Cardiac muscle cell (in vitro differentiated cells and primary cell): ENCODE measurements around the gene COL4A1. TPM values are rescaled to one million over a fixed set of nuclear protein-coding genes. Genes with fewer than 3 reads are reported as not detected.

Experiments used
- DNase-seq, 2 donors: peaks; one replicate each; pipeline versions ENCODE4 v3.0.0 to v3.0.0-alpha.2; 2010 to 2017; ENCODE audit warnings: low read depth in 1 of 2, low spot score in 1 of 2
- H3K27ac ChIP-seq: fragments of 200-600 bp; sonication (generic); 2 replicates; pipeline ENCODE4 v1.5.1; 2016
- H3K27me3 ChIP-seq: fragments of 200-600 bp; sonication (generic); 2 replicates; pipeline ENCODE4 v1.6.0; 2016; ENCODE audit warnings: control low read depth
- H3K36me3 ChIP-seq: fragments of 200-600 bp; sonication (generic); 2 replicates; pipeline ENCODE4 v1.5.1; 2016; ENCODE audit warnings: control low read depth
- H3K4me1 ChIP-seq: fragments of 200-600 bp; sonication (generic); 2 replicates; pipeline ENCODE4 v1.8.1; 2017; ENCODE audit warnings: low read depth, mild to moderate bottlenecking, mixed run types
- H3K4me3 ChIP-seq: fragments of 200-600 bp; sonication (generic); 2 replicates; pipeline ENCODE4 v1.5.1; 2016; ENCODE audit warnings: mild to moderate bottlenecking
- H3K9me3 ChIP-seq: fragments of 200-600 bp; sonication (generic); 2 replicates; pipeline ENCODE4 v1.5.1; 2017; ENCODE audit warnings: low read depth, mild to moderate bottlenecking, control low read depth
- polyA plus RNA-seq: library from polyadenylated mRNA; unstranded; fragments of >200 nt; fragmentation: Nextera tagmentation; extraction: Ambion mirVana; gene quantifications from 2 replicates; pipeline ENCODE4 v1.2.1, GENCODE V29; 2016
- total RNA-seq: library from RNA; depleted of rRNA; stranded (reverse); fragments of >200 nt; gene quantifications from 2 replicates; pipeline ENCODE4 v1.2.3, GENCODE V29; 2016
- TF ChIP-seq, protein P1 (sequence below): IDR thresholded peaks from 2 replicates; pipeline ENCODE4 v1.5.1; 2012; ENCODE audit warnings: low read depth, mild to moderate bottlenecking, low read length

Gene COL4A1
- total RNA-seq = 107 and 171 TPM in 2 replicates
- polyA plus RNA-seq = 73.9 and 95.2 TPM in 2 replicates

DNA sequence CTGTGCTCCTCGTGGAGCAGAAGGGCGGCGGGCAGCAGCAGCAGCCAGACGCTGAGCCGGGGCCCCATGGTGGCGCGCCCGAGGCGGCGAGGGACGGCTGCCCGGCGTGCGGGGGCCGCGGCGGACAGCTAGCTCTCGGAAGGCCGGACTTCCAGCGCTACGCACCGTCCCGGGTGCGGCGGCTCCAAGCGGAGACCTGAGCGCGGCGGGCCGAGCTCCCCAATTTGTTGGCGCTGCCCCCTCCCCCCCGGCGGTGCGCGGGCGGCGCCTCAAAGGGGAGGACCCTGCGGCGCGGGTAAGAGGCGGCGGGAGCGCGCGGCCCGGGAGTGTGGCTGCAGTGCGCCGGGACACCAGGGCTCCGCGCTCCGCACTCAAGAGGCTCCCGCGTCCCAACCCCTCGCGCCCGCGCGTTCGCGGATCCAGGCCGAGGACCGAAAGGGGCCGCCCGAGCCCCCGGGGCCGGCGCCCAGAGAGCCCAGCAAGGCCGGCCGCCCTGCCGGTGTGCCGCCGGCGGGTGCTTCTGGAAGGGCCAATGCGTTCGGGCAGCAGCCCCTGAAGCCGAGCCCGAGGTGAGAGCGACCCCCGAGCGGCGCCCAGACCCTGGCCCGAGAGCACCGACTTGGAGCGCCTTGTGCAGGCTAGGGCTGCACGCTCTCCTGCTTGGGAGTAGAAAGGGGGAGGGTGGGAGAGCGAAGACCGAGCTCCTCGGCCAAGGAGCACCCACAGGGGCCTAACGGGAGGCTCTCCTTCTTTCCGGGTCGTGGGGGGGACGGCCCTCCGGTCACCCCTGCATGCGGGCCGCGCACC is at the start of gene COL4A1, which contains the start of gene COL4A2:
COL4A1 (minus strand) TSS at position 198 of the 807 bp plus-strand sequence; CDS start at position 68, 130 bp downstream.
COL4A2 (plus strand) TSS at position 325 of the 807 bp plus-strand sequence. CDS start 620 bp downstream, outside the sequence.
- Histone ChIP-seq H3K4me3 (peak within 1 kb of the TSS; percentile 71), H3K27ac (peak within 1 kb of the TSS; percentile 46), H3K36me3 (no peaks in the 10 kb centered on the region), H3K9me3 (no peaks in the 10 kb centered on the region), H3K4me1 (peaks cover 23% of the 10 kb centered on the region), H3K27me3 (peaks cover 3% of the 10 kb centered on the region)
- TF ChIP-seq, protein P1, sequence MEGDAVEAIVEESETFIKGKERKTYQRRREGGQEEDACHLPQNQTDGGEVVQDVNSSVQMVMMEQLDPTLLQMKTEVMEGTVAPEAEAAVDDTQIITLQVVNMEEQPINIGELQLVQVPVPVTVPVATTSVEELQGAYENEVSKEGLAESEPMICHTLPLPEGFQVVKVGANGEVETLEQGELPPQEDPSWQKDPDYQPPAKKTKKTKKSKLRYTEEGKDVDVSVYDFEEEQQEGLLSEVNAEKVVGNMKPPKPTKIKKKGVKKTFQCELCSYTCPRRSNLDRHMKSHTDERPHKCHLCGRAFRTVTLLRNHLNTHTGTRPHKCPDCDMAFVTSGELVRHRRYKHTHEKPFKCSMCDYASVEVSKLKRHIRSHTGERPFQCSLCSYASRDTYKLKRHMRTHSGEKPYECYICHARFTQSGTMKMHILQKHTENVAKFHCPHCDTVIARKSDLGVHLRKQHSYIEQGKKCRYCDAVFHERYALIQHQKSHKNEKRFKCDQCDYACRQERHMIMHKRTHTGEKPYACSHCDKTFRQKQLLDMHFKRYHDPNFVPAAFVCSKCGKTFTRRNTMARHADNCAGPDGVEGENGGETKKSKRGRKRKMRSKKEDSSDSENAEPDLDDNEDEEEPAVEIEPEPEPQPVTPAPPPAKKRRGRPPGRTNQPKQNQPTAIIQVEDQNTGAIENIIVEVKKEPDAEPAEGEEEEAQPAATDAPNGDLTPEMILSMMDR = no peak
- DNase-seq = peak; percentile 81 to 83

GRCh38 chr13:110356362-110356761 is 49.4 kb upstream of the COL4A1 start:
- H3K4me3 ChIP-seq = no peak overlapping the region
- H3K9me3 ChIP-seq = no peaks in the 10 kb centered on the region
- TF ChIP-seq, protein P1 = no peak

GRCh38 chr13:110354715-110355473 is 47.9 kb upstream of the COL4A1 start:
- Histone ChIP-seq H3K4me3 (no peak overlapping the region), H3K9me3 (no peaks in the 10 kb centered on the region), H3K27me3 (no peaks in the 10 kb centered on the region), H3K36me3 (no peaks in the 10 kb centered on the region), H3K4me1 (peaks cover 31% of the 10 kb centered on the region), H3K27ac (peak overlapping the region; percentile 6)
- TF ChIP-seq, protein P1 = no peak
- no peak for DNase-seq

More at GRCh38 chr13:110356362-110356761, 49.4 kb upstream of the COL4A1 start:
- Histone ChIP-seq H3K36me3 (no peaks in the 10 kb centered on the region), H3K4me1 (peaks cover 33% of the 10 kb centered on the region), H3K27ac (no peak overlapping the region), H3K27me3 (no peaks in the 10 kb centered on the region)
- DNase-seq = no peak

DNA sequence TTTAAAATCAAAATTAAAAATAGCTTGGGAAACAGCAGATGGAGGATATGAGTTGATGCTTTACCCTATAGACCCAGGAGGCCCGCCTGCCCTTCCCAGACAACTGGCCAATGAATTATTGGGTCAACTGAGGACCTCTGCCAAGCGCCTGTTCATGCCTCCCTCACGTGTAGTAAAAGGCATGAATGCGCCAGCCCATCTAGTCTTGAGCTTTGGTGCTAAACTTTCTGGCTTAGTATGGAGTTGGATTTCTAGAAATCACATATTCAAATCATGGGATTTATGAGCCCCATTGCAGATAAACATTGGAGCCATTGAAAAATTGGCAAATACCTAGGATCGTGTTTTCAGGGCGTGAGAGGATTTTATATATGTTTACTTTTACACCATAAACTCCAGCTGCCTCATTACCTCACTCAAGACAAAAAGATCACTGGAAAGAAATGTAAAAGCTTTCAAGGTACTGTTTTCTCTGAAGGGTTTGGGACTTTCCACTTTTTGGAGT is 47.2 kb upstream of the COL4A1 start:
- H3K4me1 ChIP-seq = peaks cover 28% of the 10 kb centered on the region
- no peak for DNase-seq
- H3K36me3 ChIP-seq = no peaks in the 10 kb centered on the region
- H3K27ac ChIP-seq = no peak overlapping the region
- TF ChIP-seq, protein P1 = no peak
- no peaks in the 10 kb centered on the region for H3K9me3 ChIP-seq
- no peaks in the 10 kb centered on the region for H3K27me3 ChIP-seq
- no peak overlapping the region for H3K4me3 ChIP-seq

DNA sequence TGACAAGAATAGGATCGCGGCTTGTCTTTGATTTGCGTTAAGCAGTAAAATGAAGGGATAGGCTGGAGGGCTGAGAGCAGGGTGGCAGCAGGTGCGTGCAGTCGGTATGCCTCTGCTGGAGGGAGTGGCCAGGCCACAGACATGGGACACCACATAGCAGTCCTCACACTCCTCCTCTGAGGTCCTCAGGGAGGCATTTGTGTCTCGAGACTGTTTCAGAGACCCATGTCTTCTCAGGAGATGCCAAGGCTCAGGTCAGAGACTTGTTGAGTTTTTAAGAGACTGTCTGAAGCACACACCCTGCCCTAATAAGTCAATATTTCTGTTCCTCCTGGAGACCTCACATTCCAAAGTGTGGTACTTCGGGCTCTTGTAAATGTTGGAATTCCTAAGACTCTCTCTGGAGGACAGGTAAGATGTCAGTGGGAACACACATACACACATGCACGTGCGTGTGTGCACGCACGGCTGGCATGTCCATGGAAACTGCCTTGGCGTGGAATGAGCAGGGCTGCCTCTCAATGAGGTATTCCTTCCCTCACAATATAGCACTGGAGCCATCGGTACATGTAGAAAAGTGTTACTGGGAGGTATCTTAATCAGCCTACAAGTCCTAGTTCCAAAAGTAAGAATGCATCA is 46.5 kb upstream of the COL4A1 start:
- no peak for DNase-seq
- Histone ChIP-seq H3K4me3 (no peak overlapping the region), H3K36me3 (no peaks in the 10 kb centered on the region), H3K27ac (no peak overlapping the region), H3K9me3 (no peaks in the 10 kb centered on the region), H3K4me1 (peaks cover 25% of the 10 kb centered on the region), H3K27me3 (no peaks in the 10 kb centered on the region)
- TF ChIP-seq, protein P1 = no peak
